HepG2 (cell line): Measurements from ENCODE around the gene NRL. TPM values are rescaled to one million over a fixed set of nuclear protein-coding genes. Genes with fewer than 3 reads are reported as not detected.

Experiments used
- ATRX ChIP-seq: sonication (generic); formaldehyde crosslinking; IDR thresholded peaks from 2 replicates; pipeline ENCODE4 v1.4.0; 2020; ENCODE audit warnings: missing genetic modification reagents, borderline replicate concordance
- FOXA3 ChIP-seq: IDR thresholded peaks from 2 replicates; pipeline ENCODE4 v1.6.1; 2016; ENCODE audit warnings: missing genetic modification reagents, missing compliant biosample characterization
- KAT2B ChIP-seq: fragments of 150-350 bp; IDR thresholded peaks from 2 replicates; pipeline ENCODE4 v1.6.1; 2014; ENCODE audit warnings: low read depth, low read length, borderline replicate concordance
- MAFG ChIP-seq: sonication (generic); formaldehyde crosslinking; IDR thresholded peaks from 2 replicates; pipeline ENCODE4 v1.5.1; 2020; ENCODE audit warnings: mild to moderate bottlenecking, missing genetic modification reagents
- NKX3-1 ChIP-seq: sonication (generic); formaldehyde crosslinking; IDR thresholded peaks from 2 replicates; pipeline ENCODE4 v1.5.0; 2020; ENCODE audit warnings: missing genetic modification reagents
- POLR2AphosphoS2 ChIP-seq: IDR thresholded peaks from 2 replicates; pipeline ENCODE4 v1.6.1; 2011; ENCODE audit warnings: low read depth, low read length, improper control_type of control experiment
- POLR2AphosphoS5 ChIP-seq: IDR thresholded peaks from 2 replicates; pipeline ENCODE4 v1.6.1; 2012; ENCODE audit warnings: low read depth, low read length
- SAFB2 ChIP-seq: sonication (generic); formaldehyde crosslinking; IDR thresholded peaks from 2 replicates; pipeline ENCODE4 v1.5.1; 2020; ENCODE audit warnings: missing genetic modification reagents, low read depth, mild to moderate bottlenecking, borderline replicate concordance
- SALL2 ChIP-seq: sonication (generic); formaldehyde crosslinking; IDR thresholded peaks from 2 replicates; pipeline ENCODE4 v1.8.1; 2023; ENCODE audit warnings: mild to moderate bottlenecking, missing genetic modification reagents, inconsistent platforms
- SMARCE1 ChIP-seq: fragments of 450-650 bp; IDR thresholded peaks from 2 replicates; pipeline ENCODE4 v1.6.1; 2017; ENCODE audit warnings: borderline replicate concordance
- SNAPC2 ChIP-seq: sonication (generic); formaldehyde crosslinking; IDR thresholded peaks from 2 replicates; pipeline ENCODE4 v1.8.1; 2022; ENCODE audit warnings: mild to moderate bottlenecking, missing genetic modification reagents
- TBP ChIP-seq: sonication (generic); formaldehyde crosslinking; IDR thresholded peaks from 2 replicates; pipeline ENCODE4 v1.5.0; 2020; ENCODE audit warnings: missing genetic modification reagents
- TSC22D2 ChIP-seq: sonication (generic); formaldehyde crosslinking; IDR thresholded peaks from 2 replicates; pipeline ENCODE4 v1.5.1; 2020; ENCODE audit warnings: missing genetic modification reagents, mild to moderate bottlenecking, borderline replicate concordance
- ZNF160 ChIP-seq: sonication (generic); formaldehyde crosslinking; IDR thresholded peaks from 2 replicates; pipeline ENCODE4 v1.8.0; 2022; ENCODE audit warnings: mild to moderate bottlenecking, inconsistent platforms, missing genetic modification reagents
- ZNF235 ChIP-seq: sonication (generic); formaldehyde crosslinking; IDR thresholded peaks from 2 replicates; pipeline ENCODE4 v1.8.1; 2023; ENCODE audit warnings: mild to moderate bottlenecking, missing genetic modification reagents, borderline replicate concordance
- ZNF3 ChIP-seq: IDR thresholded peaks from 2 replicates; pipeline ENCODE4 v1.7.0; 2017; ENCODE audit warnings: inconsistent platforms
- ZNF326 ChIP-seq: sonication (generic); formaldehyde crosslinking; IDR thresholded peaks from 2 replicates; pipeline ENCODE4 v1.4.0; 2020; ENCODE audit warnings: missing genetic modification reagents, borderline replicate concordance
- ZNF33B ChIP-seq: sonication (generic); formaldehyde crosslinking; IDR thresholded peaks from 2 replicates; pipeline ENCODE4 v1.5.1; 2020; ENCODE audit warnings: mild to moderate bottlenecking, missing genetic modification reagents
- ZNF556 ChIP-seq: sonication (generic); formaldehyde crosslinking; IDR thresholded peaks from 2 replicates; pipeline ENCODE4 v1.4.0; 2020; ENCODE audit warnings: mild to moderate bottlenecking, missing genetic modification reagents, borderline replicate concordance
- ZNF577 ChIP-seq: sonication (generic); formaldehyde crosslinking; IDR thresholded peaks from 2 replicates; pipeline ENCODE4 v1.4.0; 2020; ENCODE audit warnings: mild to moderate bottlenecking, low read depth, missing genetic modification reagents, borderline replicate concordance
- ZNF724P ChIP-seq: sonication (generic); formaldehyde crosslinking; IDR thresholded peaks from 2 replicates; pipeline ENCODE4 v1.8.0; 2022; ENCODE audit warnings: missing genetic modification reagents, borderline replicate concordance
- ZNF775 ChIP-seq: sonication (generic); formaldehyde crosslinking; IDR thresholded peaks from 2 replicates; pipeline ENCODE4 v1.4.0; 2020; ENCODE audit warnings: missing genetic modification reagents, mild to moderate bottlenecking, moderate library complexity, borderline replicate concordance
- ZSCAN12 ChIP-seq: sonication (generic); formaldehyde crosslinking; IDR thresholded peaks from 2 replicates; pipeline ENCODE4 v1.9.0; 2021; ENCODE audit warnings: mild to moderate bottlenecking, missing genetic modification reagents
- ZSCAN20 ChIP-seq: sonication (generic); formaldehyde crosslinking; IDR thresholded peaks from 2 replicates; pipeline ENCODE4 v1.4.0; 2020; ENCODE audit warnings: missing genetic modification reagents, mild to moderate bottlenecking, borderline replicate concordance
- polyA plus RNA-seq, 8 experiments: library from polyadenylated mRNA; depleted of rRNA in 3 of 8; stranded (reverse) in 7 of 8; unstranded in 1 of 8; fragments of >200 nt; fragmentation: Illumina TruSeq in 4 of 8; extraction: Trizol in 4 of 8; gene quantifications; 2 replicates each; pipeline versions ENCODE4 v1.2.1 to v1.2.3, GENCODE V29; 2011 to 2016; ENCODE audit warnings: low read depth in 4 of 8, missing spikeins in 1 of 8, mixed read lengths in 1 of 8; ENCODE audit not compliant: insufficient read depth in 1 of 8
- total RNA-seq, 5 experiments: library from RNA; depleted of rRNA; stranded (reverse); fragments of >200 nt; fragmentation: Illumina TruSeq; extraction: Trizol; gene quantifications; 2 replicates each; pipeline ENCODE4 v1.2.3, GENCODE V29; 2016; ENCODE audit warnings: low read depth in 1 of 5
- TF ChIP-seq, protein P1 (sequence below): IDR thresholded peaks from 2 replicates; pipeline ENCODE4 v1.6.1; 2016; ENCODE audit warnings: low read depth, borderline replicate concordance
- TF ChIP-seq, protein P2 (sequence below): sonication (generic); formaldehyde crosslinking; IDR thresholded peaks from 2 replicates; pipeline ENCODE4 v1.5.1; 2020; ENCODE audit warnings: mild to moderate bottlenecking, missing genetic modification reagents, moderate library complexity

NRL gene
- total and polyA plus RNA-seq, 2 of the 13 experiments (the other 11 are each of a cell fraction or from before 2014, with no cell fraction given), result 2.5 to 4.7 TPM

DNA sequence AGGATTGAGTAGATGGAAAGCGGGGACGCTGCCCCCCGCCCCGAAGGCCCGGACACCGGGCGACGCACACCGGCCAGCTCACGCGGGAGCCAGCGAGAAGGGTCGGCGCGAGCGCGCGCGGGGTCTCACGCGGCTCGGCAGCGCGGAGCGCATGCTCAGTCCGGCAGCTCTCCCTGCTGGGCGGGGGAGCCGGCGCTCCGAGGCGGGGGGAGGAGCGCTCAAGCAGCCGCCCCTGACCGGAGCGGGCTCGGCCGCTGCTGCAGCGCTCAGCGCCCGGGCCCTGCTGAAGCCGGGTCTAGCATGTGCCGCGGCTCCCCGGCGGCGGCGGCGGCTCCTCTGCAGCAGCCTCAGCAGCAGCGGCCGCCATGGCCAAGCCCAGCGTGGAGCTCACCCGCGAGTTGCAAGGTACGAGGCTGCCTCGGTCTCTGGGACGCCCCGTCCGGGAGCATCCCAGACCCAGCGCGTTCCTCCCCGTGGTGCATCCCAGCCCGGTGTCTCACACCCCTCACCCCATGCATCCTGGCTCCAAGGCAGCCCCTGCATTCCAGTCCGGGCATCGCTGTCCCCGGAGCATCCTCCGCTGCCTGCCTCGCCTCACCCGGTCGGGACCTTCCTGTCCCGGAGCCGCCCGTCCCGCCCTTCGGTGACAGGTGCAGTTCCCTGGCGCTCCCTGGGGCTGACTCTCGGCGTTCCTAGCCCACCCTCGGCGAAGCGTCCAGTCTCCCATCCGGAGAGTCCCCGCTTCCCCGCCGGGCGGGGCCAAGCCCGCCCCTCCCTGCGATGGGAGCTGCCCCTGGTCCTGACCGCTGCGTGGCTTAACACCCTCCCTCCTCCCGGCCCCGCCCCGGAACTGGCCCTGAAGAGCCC, 62.7 kb downstream of the NRL start, which contains the start of gene CARMIL3 (continued):
- TF ChIP-seq ZNF577 (CRISPR knock-in tag) (peak; percentile 33; the same call in 1 of the 2 replicates), SNAPC2 (CRISPR knock-in tag) (no peak), ZSCAN20 (CRISPR knock-in tag) (peak; percentile 87; the same call in 1 of the 2 replicates), KAT2B (no peak; the same call in 1 of the 2 replicates), NKX3-1 (CRISPR knock-in tag) (no peak; the same call in none of the 2 replicates), SAFB2 (CRISPR knock-in tag) (peak; percentile 80; the same call in 1 of the 2 replicates), ATRX (CRISPR knock-in tag) (0 out of 2 replicates have a peak, but pooled peaks have one; percentile 39), POLR2AphosphoS5 (peak; percentile 54; the same call in 1 of the 2 replicates), ZSCAN12 (CRISPR knock-in tag) (peak; percentile 8), ZNF33B (CRISPR knock-in tag) (peak; percentile 84), TSC22D2 (CRISPR knock-in tag) (peak; percentile 95), ZNF235 (CRISPR knock-in tag) (peak; percentile 93), POLR2AphosphoS2 (no peak), SALL2 (CRISPR knock-in tag) (peak; percentile 71; the same call in 1 of the 2 replicates), MAFG (CRISPR knock-in tag) (no peak), FOXA3 (CRISPR knock-in tag) (0 out of 2 replicates have a peak, but pooled peaks have one; percentile 24), ZNF724P (peak; percentile 96; the same call in 1 of the 2 replicates), ZNF556 (CRISPR knock-in tag) (peak; percentile 38; the same call in 1 of the 2 replicates), ZNF3 (CRISPR knock-in tag) (no peak), ZNF775 (CRISPR knock-in tag) (no peak), ZNF160 (CRISPR knock-in tag) (peak; percentile 90), TBP (CRISPR knock-in tag) (0 out of 2 replicates have a peak, but pooled peaks have one; percentile 74), SMARCE1 (no peak), ZNF326 (CRISPR knock-in tag) (no peak)
- TF ChIP-seq, protein P1, sequence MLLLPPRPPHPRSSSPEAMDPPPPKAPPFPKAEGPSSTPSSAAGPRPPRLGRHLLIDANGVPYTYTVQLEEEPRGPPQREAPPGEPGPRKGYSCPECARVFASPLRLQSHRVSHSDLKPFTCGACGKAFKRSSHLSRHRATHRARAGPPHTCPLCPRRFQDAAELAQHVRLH (CRISPR knock-in tag), result peak; percentile 95; the same call in 1 of the 2 replicates
- TF ChIP-seq, protein P2, sequence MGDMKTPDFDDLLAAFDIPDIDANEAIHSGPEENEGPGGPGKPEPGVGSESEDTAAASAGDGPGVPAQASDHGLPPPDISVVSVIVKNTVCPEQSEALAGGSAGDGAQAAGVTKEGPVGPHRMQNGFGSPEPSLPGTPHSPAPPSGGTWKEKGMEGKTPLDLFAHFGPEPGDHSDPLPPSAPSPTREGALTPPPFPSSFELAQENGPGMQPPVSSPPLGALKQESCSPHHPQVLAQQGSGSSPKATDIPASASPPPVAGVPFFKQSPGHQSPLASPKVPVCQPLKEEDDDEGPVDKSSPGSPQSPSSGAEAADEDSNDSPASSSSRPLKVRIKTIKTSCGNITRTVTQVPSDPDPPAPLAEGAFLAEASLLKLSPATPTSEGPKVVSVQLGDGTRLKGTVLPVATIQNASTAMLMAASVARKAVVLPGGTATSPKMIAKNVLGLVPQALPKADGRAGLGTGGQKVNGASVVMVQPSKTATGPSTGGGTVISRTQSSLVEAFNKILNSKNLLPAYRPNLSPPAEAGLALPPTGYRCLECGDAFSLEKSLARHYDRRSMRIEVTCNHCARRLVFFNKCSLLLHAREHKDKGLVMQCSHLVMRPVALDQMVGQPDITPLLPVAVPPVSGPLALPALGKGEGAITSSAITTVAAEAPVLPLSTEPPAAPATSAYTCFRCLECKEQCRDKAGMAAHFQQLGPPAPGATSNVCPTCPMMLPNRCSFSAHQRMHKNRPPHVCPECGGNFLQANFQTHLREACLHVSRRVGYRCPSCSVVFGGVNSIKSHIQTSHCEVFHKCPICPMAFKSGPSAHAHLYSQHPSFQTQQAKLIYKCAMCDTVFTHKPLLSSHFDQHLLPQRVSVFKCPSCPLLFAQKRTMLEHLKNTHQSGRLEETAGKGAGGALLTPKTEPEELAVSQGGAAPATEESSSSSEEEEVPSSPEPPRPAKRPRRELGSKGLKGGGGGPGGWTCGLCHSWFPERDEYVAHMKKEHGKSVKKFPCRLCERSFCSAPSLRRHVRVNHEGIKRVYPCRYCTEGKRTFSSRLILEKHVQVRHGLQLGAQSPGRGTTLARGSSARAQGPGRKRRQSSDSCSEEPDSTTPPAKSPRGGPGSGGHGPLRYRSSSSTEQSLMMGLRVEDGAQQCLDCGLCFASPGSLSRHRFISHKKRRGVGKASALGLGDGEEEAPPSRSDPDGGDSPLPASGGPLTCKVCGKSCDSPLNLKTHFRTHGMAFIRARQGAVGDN (CRISPR knock-in tag), result peak; percentile 95
